Loucy (cell line): ENCODE measurements around the gene KLF7.

Experiments
- CTCF ChIP-seq: fragments of 200-600 bp; sonication (generic); conservative IDR thresholded peaks from 2 replicates; pipeline ENCODE4 v1.5.1; 2014; ENCODE audit warnings: mild to moderate bottlenecking, antibody characterized with exemption, low read length
- EZH2phosphoT487 ChIP-seq: fragments of 200-600 bp; IDR thresholded peaks from 2 replicates; pipeline ENCODE4 v1.6.1; 2018; ENCODE audit warnings: antibody characterized with exemption, mild to moderate bottlenecking, moderate library complexity, borderline replicate concordance

GRCh38 chr2:207173641-207174040 is 7.9 kb upstream of the KLF7 start:
- TF ChIP-seq CTCF (no peak), EZH2phosphoT487 (no peak)
